GM18517 (cell line): Measurements from ENCODE around the gene NOL4L.

Experiments used
- ATAC-seq: cut with Tn5 transposase; IDR thresholded peaks from one replicate; pipeline ENCODE4 v1.9.1; 2021; ENCODE audit warnings: mild to moderate bottlenecking, moderate library complexity; ENCODE audit not compliant: unreplicated experiment

NOL4L gene

DNA sequence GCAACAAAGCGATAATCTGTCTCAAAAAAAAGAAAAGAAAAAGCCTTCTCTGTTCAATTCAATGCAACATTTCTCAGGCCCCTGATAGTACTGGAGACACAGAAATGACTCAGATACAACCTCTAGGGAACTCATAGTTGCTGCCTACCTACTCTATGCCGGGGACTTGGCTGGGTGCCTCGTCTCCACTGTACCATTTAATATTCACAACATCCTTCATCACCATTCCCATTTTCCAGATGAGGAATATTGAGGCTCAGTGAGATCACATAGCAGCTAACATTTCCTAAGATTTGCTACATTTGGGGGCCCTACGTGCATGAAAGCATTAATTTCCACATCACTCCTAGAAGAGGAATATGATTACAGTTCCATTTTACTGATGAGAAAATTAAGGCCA is 7.5 kb downstream of the NOL4L start:
- ATAC-seq = no peak

DNA sequence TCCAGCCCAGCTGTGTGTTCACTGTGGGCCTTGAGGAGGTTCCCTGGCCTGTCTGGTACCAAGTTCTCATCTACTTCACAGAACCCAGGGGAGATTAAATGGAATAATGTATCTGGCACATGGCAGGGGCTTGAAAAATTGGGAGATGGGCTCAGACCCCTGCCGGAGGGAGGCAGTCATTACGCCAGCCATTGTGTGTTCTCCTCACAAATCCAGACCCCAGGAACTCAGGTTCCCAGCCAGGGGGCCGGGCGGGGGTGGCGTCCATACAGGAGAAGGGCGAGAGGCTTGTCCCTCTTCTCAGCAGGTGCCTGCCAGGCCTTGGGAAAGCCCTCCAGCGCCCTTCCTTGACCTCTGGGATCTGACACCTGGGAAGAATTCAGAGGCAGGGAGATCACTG is 8.1 kb downstream of the NOL4L start:
- no peak for ATAC-seq

DNA sequence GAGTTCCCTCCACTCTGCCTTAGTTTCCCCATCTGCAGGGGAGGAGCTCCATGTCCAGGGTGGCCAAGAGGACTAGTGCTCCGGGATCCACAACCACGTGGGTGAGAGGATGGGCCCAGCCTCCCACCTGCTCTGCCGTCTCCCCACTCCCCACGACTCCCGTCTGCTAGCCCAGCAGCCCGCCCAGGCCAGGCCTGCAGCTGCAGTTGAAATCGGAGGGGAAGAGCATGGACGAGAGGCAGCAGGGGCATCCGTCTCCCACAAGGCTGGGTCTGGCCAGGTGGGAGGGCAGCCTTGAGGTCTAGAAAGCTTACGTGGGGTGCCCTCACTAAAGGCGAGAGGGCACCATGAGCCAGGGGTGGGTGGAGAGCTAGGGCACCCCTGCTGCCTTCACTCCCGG is 8.6 kb downstream of the NOL4L start:
- no peak for ATAC-seq

DNA sequence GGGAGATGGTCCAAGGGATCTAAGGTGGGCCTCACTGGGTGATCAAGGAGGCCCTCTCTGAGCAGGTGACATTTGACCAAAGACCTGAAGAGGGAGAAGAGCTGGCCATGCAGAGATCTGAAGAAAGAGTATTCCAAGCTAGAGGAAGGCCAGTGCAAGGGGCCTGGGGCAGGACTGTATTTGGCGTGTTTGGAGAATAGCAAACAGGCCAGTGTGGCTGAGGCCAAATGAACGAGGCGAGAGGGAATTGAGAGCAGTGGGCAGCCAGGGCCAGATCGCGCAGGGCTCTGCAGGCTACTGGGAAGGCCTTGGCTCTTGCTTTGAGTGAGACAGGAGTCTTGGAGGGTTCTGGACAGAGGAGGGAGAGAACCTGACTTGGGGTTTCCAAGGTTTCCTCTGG is 9.3 kb downstream of the NOL4L start:
- no peak for ATAC-seq

DNA sequence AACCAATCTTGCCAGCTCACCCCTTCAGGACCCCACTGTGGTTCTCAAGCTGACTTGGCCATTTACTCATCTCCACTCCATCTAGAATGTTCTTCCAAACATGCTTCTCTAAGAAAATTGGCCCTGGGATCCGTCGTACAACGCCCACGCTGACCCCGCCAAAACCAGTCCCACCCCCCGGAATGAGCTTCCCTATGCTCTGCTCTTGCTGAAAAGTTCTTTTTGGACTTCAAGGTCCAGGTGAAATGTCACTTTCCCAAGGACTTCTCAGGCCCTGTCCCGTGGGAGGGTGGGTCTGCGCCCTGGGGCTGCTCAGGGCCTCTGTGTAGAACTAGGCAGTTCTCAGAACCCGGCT is 9.9 kb downstream of the NOL4L start:
- ATAC-seq = no peak

DNA sequence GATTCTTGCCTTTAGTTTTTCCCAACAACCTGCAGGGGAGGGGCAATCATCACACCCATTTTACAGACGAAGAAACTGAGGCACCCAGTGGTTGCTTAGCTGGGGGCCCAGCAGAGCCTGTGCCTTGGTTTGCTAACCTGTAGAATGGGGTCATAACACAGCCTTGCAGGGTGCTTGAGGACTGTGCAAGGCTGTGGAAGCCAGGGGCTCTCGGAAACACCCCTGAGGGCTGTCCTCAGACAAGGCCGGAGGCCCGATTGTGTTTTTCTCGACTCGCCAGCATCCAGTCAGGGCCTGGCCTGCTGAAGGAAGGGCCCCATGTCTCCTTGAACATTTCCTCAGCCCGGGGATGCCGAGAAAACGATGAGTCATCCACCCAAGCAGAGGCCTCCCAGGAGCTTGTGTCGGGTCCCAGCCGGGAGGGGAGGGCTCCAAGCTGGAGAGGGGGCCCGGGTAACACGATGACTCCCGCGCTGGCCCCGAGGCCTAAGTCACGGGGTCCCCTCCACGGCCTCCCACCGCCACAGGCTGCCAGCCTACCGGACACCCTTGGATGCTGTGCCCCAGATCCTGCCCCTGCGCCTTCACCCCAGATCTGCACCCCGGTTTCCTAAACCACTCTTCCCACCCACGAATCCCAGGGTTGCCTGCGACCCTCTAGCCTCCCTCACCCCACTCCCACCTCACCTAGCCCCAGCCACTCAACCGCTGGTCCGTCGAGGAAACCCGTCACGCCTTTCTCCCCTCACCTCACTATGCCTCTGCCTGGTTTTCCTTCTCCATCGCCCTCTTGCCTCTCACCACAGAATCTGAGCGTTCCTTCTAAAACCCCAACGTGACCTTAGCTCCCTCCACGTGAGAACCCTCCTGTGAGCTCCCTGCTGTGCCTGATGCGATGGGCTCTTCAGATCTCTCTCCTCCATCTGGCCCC is 10.6 kb downstream of the NOL4L start:
- no peak for ATAC-seq

DNA sequence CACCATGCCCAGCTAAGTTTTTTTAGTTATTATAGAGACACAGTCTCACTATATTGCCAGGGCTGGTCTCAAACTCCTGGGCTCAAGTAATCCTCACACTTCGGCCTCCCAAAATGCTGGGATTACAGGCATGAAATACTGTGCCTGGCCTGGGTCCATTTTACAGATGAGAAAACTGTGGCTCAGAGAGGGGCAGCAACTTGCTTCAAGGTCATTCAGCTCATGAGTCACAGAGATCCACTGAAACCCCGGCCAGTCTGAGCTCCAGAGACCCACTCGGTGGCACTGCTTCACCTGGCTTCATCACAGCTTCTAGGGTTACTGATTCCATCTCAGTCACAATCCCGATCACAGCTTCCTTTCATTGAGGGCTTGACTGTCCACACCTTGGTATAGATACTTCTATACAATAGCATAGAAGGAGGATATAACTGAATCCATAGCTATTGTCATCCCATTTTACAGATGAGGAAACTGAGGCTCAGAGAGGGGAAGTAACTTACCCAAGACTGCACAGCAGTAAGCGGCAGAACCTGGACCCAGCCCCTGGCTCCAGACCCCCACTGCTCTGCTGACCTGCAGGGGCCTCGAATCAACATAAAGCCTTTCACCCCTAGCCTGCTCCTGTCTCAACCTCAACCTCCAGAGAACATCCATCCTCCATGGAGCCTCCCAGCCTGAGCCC is 11.8 kb downstream of the NOL4L start:
- ATAC-seq = no peak

DNA sequence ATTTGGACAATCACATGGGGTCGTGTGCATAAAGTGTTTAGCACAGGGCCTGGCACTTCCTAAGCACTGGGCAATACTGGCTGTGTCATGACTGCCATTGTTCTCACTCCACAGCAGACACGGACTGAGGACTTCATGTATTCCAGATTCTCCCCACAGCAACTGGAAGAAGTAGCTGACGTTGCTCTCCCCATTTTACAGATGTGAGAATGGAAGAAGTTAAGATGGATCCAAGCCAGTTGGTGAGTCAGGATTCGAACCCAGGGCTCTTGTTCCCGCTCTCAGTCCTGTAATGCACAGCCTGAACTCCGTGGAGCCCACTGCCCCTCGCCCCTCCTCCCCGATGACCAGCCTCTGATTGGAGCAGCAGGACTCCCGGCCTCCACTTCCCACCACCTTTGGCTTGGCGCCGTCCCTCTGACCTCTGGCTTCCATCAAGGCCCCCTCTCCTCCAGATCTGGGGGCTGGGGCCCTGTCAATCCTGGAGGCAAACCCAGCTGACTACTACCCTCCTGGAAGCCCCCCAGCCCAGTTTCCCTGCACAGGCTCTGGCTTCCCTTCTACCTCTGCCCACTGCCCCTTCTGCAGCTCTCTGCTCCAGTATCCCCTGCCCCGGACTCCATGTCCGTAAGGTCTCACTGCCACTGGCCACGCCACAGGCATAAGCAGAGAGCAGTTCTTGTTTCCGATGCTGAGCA is 12.7 kb downstream of the NOL4L start:
- no peak for ATAC-seq

DNA sequence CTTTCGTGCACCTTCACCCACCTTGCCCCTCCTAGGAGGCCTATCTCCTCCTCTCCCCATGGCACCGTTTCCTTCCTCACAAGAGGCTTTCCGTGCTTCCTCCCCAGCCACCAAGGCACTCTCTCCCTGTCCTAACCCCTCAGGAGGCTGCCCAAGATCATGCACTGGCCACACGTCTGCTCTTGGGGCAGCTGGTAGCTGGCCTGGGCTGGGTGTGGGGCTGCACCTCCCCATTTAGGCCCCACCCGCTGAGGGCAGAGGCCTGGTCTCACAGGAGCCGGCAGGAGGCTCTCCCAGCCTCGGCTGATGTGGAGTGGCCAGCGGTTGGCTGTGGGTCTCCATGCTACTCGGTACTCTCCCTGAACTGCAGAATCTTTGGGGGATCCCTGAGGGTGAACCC is 13.6 kb downstream of the NOL4L start:
- no peak for ATAC-seq

DNA sequence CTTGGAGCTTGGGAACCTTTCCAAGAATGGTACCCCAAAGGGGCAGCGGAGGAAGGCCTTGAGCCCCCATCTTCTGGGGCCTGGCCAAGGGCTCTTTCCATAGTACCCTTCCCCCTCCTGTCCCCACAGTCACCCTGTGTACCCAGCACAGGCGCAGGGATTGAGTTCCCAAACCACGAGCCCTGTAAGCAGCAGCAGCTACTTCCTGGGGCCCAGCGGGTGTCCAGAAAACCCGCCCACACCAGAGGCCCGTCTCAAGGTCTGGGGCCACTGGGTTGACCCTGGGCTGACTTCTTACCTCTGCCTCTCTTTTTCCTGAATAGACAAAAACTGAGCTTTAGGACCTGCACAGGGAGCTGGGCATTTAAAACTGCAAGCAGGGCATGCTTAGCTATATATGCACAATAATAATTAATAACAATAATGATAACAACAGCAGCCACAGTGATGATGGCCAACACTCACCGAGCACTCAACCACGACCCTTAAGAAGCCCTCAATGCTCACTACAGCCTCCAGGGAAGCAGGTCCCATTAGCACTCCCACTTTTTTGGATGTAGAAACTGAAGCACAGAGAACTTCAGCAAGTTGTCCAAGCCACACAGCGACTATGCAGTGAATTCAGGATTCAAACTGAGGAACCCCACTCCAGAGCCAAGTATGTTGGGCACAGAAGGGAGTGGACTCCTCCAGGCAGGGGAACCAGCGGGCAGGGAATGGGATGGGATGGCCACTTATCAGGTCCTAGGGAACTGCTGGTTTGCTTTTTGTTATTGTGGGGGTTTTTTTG is 14.5 kb downstream of the NOL4L start:
- ATAC-seq = no peak

DNA sequence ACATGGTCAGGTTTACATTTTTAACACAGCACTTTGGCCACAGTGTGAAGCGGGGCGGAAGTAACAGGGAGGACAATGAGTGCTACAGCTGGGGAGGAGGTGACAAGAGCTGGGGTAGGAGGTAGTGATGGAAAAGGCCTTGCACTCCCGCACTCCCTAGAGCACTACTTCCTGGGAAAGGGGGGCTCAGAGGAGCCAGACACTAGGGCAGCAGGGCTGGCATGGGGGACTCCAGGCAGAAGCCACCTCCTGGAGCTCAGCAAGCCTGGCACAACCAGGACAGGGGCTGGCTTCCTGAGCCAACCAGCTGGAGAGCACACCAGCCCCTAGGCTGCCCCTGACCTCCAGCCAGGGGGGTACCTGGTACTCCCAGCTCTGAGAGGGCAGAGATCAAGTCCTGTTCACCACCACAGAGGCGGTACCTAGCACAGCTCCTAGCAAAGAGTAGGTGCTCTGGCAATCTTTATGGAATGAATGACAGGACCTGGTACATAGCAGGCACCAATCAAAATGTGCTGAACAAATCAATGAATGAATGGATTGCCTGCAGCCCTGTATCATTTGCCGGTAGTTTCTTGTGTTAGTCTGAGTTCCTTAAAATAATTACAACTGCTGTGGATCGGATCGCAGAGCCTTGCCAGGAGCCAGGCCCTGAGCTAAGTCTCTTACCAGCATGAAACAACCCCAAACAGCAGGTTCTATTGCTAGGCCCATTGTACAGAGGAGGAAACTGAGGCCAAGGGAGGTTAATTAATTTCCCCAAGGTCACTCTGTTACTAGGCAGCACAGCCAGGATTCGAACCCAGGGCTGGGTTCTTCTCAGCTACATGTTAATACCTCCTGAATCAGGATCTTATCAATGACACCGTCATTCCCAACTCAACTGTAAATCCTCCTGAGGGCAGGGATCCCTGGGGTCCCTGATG is 15.5 kb downstream of the NOL4L start:
- ATAC-seq = no peak

DNA sequence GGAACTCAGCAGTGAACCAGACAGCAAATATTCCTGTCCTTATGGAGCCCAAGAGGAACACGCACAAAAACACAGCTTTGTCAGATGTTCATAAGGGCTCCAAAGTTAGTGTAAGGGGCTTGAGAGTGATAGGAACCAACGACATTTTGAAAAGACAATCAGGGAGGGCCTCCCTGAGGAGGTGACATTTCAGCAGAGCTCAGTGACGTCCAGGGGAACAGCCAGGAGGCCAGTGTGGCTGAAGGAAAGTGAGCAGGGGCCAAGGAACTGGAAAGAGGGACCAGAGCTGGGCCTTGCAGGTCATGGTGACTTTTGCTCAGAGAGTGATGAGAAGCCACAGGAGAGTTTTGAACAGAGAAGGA is 16.1 kb downstream of the NOL4L start:
- ATAC-seq = no peak

DNA sequence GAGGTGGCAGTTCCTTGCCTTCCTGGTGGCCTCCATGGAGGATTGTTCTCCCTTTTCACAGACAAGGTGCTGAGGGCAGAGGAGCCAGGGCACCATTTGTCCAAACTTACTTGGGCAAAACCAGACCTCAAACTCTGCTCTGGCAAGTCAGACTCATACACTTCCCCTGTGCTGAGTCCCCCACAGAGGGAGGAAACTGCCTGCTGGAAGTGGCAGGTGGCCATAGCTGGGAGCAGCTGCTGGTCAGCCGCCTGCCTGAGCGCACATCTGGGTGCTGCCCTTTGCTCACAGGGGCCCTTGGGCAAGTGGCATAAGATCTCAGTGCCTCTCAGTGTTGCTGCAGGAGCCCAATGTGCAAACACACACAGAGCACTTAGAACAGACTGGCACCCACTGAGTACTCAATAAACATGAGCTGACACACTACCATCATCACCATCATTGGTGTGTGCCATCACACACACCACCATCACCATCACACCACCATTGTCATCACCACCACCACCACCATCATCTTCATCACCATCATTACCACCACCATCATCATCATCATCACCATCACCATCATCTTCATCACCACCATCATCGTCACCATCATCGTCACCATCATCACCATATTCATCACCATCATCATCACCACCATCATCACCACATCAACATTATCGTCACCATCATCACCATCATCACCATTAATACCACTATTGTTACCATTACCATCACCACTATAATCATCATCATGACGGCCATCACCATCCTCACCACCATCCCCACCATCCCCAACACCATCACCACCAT is 17.6 kb downstream of the NOL4L start:
- ATAC-seq = no peak

DNA sequence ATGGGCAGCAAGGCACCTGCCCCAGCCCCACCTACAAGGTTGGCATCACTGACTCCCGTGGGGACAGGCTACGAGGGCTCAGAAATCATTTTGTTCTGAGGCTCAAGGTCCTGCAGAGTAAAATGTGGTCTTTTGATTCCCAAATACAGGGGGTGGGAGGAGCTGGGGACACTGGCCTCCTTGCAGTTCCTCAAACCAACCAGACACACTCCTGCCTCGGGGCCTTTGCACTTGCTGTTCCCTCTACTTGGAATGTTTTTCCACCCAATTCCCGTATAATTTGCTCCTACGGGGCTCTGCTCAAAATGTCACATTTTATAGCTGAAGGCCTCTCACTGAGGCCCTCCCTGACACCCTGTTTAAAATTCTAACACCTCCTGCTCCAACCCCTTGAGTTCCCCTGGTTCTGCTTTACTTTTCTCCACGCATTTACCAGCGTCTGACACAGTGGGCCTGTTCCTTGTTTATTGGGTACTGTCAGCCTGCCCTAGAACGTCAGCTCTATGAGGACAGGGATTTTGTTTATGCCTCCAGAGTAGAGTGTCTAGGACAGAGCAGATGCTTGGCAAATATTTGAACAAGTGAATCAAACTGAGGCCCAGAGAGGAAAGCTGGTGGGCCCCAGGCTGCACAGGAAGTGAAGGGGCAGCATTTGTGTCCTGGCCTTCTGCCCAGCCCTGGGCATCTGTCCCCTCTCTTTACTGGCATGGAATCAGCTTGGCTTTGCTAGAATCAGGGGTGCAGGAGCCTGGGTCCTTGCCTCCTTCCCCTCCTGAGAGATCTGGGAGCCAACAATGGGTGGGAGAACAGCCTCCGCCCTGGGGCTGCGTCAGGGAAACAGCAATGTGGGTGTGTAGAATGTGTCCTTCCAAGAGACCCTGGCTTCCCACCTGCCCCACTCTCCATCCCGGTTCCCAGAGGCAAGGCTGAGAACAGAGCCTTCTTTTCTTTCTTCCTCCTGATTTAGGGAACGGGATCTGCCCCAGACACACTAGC is 18.5 kb downstream of the NOL4L start:
- ATAC-seq = no peak

DNA sequence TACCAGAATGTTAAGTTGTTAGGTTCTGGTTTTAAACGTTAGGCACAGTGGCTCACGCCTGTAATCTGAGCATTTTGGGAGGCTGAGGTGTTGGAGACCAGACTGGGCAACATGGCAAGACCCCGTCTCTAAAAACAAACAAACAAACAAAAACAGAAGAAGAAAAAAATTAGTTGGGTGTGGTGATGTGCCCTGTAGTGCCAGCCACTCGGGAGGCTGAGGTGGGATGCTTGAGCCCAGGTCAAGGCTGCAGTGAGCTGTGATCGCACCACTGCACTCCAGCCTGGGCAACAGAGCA is 19.4 kb downstream of the NOL4L start:
- no peak for ATAC-seq

DNA sequence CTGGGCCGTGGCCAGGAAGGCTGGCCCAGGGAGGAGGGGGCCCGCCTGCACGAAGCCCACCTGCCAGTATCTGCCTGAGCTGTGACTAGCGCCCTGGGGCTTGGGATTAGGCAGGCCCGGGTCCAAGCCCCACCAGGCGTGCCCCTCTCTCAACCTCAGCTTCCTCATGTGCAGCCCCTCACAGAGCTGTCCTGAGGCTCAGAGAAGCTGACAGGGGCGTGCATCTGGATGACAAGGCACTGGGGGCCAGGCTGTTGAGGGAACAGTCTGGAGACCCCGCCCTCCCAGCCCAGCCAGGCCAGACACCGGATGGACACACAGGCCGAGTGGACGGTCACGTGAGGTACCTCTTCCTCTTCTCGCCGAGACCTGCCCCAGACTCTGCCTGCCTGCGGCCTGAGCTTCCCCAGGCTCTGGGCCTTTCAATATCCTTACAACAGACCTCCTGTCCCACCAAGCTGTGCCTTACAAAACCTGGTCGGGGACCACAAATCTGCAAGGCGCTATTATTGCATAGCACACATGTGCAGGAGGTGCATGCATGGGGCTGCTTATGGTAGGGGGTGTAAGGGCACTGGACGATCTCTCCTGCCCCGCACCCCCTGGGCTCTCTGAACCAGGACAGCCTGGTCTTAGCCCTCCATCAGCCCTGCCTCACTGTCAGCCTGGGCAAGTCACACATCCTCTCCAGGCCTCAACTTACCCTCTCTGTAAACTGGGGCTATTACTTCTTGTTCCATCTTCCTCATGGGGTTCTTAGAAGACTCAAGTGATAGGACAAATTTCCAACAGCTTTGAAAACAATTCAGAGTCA is 20.0 kb downstream of the NOL4L start:
- ATAC-seq = no peak

DNA sequence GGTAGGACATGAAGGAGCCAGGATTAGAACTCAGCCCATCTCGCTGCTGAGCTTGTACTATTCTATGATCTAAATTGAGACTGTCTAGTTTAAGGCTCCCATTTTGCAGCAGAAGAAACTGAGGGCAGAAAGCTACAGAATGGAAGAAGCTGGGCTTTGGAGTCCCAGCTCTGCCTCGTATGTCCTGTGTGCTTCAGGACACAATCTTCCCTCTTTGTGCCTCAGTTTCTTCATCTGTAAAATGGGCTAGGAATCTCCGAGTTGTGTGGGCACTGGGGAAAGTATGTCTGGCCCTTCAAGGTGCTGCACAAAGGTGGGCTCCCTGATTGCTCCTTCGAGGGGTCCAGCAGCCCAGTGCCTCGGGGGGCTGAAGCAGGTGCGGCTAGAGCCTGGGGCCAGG is 20.7 kb downstream of the NOL4L start:
- no peak for ATAC-seq
